ENCODE measurements around the gene FOXF1.

- TF ChIP-seq CTCF (IDR thresholded peaks at IDR 0.05) (no peak), REST (IDR thresholded peaks at IDR 0.05; ENCODE audit: insufficient read depth in 1 of 2, low read depth in 2 of 2, low read length in 1 of 2) (no peak), POLR2AphosphoS5 (IDR thresholded peaks at IDR 0.05; ENCODE audit: low read depth, low read length) (no peak), SIN3A (IDR thresholded peaks at IDR 0.05; ENCODE audit: borderline replicate concordance, insufficient read depth, low read depth, low read length) (no peak), TCF7L2 (IDR thresholded peaks at IDR 0.05; ENCODE audit: low read depth, low read length) (no peak)
These were observed 38.0 kb upstream of the FOXF1 start for GRCh38 chr16:86472366-86472765.

All from Panc1 (cell line).